Glutamatergic neuron (in vitro differentiated cells): ENCODE data around the gene DEFB129. TPM values are rescaled to one million over a fixed set of nuclear protein-coding genes. Genes with fewer than 3 reads are reported as not detected.
"Not testable (repeated sequence)": the region's sequence is repeated elsewhere in the genome, so short reads cannot be mapped to it uniquely, and the experiment has no call there.

Source experiments
- DNase-seq: peaks from one replicate; pipeline ENCODE4 v3.0.0; 2022
- H3K27ac Mint-ChIP-seq: one replicate; pipeline ENCODE4 v1.8.0; 2020; ENCODE audit warnings: mild to moderate bottlenecking, mixed read lengths, inconsistent platforms; ENCODE audit not compliant: unreplicated experiment
- H3K27me3 Mint-ChIP-seq: one replicate; pipeline ENCODE4 v1.8.0; 2020; ENCODE audit warnings: mild to moderate bottlenecking, moderate library complexity, mixed read lengths, inconsistent platforms; ENCODE audit not compliant: unreplicated experiment
- H3K36me3 Mint-ChIP-seq: one replicate; pipeline ENCODE4 v1.8.0; 2020; ENCODE audit warnings: mild to moderate bottlenecking, mixed read lengths, inconsistent platforms; ENCODE audit not compliant: unreplicated experiment
- H3K4me1 Mint-ChIP-seq: one replicate; pipeline ENCODE4 v1.8.0; 2020; ENCODE audit warnings: mild to moderate bottlenecking, low read depth, mixed read lengths, inconsistent platforms; ENCODE audit not compliant: unreplicated experiment
- H3K4me3 Mint-ChIP-seq: one replicate; pipeline ENCODE4 v1.8.0; 2020; ENCODE audit warnings: mild to moderate bottlenecking, mixed read lengths, inconsistent platforms; ENCODE audit not compliant: unreplicated experiment
- H3K9me3 Mint-ChIP-seq: one replicate; pipeline ENCODE4 v1.8.0; 2020; ENCODE audit warnings: mild to moderate bottlenecking, moderate library complexity, mixed read lengths, inconsistent platforms; ENCODE audit not compliant: unreplicated experiment
- CTCF ChIP-seq: fragments of 200-600 bp; sonication (generic); IDR thresholded peaks from one replicate; pipeline ENCODE4 v1.5.0; 2021; ENCODE audit not compliant: partially characterized antibody, unreplicated experiment
- total RNA-seq: library from RNA; stranded (reverse); fragmentation: NEBNext Ultra II Directional; extraction: Animal tissue kit (Norgen Biotek cat#: 25700); gene quantifications from one replicate; pipeline ENCODE4 v1.2.1, GENCODE V29; 2021; ENCODE audit not compliant: unreplicated experiment

Gene DEFB129
- total RNA-seq, 1 donor from 2014 or later: not detected

DNA sequence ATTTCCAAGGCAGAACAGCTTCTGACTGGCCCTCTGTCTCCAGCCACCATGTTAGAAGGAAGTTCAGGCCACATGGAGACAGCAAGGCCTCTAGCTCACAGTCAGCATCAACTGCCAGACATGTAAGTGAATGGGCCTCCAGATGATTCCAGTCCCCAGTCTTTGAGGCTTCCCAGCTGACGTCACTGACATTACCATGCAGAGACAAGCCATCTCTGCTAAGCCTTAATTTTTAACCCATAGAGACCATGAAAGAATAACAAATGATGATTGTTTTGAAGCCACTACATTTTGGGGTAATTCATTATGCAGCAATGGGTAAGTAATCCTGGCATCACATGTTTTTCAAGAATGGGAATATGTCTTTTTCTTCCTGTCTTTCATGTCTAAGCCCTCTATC is 11.3 kb upstream of the DEFB129 start:
- no peaks in the 10 kb centered on the region for H3K9me3 Mint-ChIP-seq
- H3K27me3 Mint-ChIP-seq: peaks cover 15% of the 10 kb centered on the region
- no peaks in the 10 kb centered on the region for H3K4me1 Mint-ChIP-seq
- no peak for DNase-seq
- no peak overlapping the region for H3K27ac Mint-ChIP-seq
- no peaks in the 10 kb centered on the region for H3K36me3 Mint-ChIP-seq
- H3K4me3 Mint-ChIP-seq: no peak overlapping the region
- no peak for TF ChIP-seq CTCF

- Mint-ChIP-seq H3K4me3 (no peak overlapping the region), H3K27me3 (peaks cover 14% of the 10 kb centered on the region), H3K27ac (no peak overlapping the region), H3K36me3 (no peaks in the 10 kb centered on the region), H3K9me3 (no peaks in the 10 kb centered on the region), H3K4me1 (no peaks in the 10 kb centered on the region)
- DNase-seq: no peak
- no peak for TF ChIP-seq CTCF
Measured at GRCh38 chr20:217266-217665, 9.8 kb upstream of the DEFB129 start.

DNA sequence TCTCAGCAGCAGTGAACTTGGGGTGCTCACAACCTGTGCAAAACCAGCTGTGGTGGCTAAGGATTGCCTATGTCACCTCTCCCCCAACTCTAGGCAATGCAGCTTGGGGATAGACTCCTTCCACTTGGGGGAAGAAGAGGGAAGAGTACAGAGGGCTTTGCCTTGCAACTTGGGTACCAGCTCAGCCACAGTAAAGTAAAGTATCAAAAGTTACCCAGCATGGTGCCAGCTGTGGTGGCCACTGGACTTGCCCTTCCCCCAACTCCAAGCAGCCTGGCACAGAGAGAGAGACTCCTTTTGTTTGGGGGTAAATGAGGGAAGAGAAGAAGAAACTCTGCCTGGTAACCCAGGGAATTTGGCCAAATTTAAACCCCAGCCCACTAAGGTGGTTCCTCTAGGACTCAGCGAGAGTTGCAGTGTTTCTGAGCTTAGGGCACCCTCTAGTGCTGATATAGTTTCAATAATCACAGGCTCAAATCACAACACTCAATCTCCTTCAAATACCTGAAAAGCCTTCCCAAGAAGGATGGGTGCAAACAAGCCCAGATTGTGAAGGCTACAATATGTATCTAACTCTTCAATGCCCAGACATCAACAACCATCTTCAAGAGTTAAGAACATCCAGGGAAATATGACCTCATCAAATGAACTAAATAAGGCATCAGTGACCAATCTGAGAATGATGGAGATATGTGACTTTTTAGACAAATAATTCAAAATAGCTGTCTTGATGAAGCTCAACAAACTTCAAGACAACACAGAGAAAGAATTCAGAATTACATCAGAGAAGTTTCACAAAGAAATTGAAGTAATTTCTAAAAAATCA is 7.6 kb upstream of the DEFB129 start:
- H3K4me3 Mint-ChIP-seq: no peak overlapping the region
- H3K27ac Mint-ChIP-seq: no peak overlapping the region
- no peak for DNase-seq
- H3K36me3 Mint-ChIP-seq: no peaks in the 10 kb centered on the region
- no peaks in the 10 kb centered on the region for H3K4me1 Mint-ChIP-seq
- H3K9me3 Mint-ChIP-seq: no peaks in the 10 kb centered on the region
- peaks cover 5% of the 10 kb centered on the region for H3K27me3 Mint-ChIP-seq
- no peak for TF ChIP-seq CTCF

DNA sequence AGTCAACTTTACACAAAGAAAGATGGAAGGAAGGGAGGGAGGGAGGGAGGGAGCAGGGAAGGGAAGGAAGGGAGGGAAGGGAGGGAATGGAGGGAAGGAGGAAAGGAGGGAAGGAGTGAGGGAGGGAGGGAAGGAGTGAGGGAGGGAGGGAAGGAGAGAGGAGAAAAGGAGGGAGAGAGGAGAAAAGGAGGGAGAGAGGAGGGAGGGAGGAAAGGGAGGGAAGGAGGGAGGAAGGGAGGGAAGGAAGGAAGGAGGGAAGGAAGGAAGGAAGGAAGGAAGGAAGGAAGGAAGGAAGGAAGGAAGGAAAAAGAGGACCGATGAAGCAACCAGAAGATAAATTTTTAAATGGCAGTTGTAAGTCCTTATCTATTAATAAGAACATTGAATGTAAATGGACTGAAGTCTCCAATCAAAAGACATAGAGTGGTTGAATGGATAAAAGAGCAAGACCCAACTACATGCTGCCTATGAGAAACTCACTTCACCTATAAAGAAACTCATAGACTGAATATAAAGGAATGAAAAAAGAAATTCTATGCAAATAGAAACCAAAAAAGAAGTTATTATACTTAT is 5.7 kb upstream of the DEFB129 start:
- Mint-ChIP-seq H3K27me3 (peaks cover 5% of the 10 kb centered on the region), H3K27ac (no peak overlapping the region)
- no peak for TF ChIP-seq CTCF

DNA sequence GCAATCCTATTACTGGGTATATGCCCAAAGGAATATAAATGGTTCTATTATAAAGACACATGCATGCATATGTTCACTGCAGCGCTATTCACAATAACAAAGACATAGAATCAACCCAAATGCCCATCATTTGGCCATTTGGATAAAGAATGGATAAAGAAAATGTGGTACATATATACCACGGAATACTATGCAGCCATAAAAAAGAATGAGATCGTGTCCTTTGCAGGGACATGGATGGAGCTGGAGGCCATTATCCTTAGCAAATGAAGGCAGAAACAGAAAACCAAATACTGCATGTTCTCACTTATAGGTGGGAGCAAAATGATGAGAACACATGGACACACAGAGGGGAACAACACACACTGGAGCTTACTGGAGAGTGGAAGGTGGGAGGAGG is 1.2 kb upstream of the DEFB129 start:
- H3K4me1 Mint-ChIP-seq, DNase-seq, H3K36me3 Mint-ChIP-seq, H3K9me3 Mint-ChIP-seq, H3K27me3 Mint-ChIP-seq, H3K27ac Mint-ChIP-seq, H3K4me3 Mint-ChIP-seq: not testable (repeated sequence)

More for the DNA sequence above, 5.7 kb upstream of the DEFB129 start:
- no peak for DNase-seq
- H3K4me3 Mint-ChIP-seq: no peak overlapping the region
- no peaks in the 10 kb centered on the region for H3K4me1 Mint-ChIP-seq
- H3K36me3 Mint-ChIP-seq: no peaks in the 10 kb centered on the region
- H3K9me3 Mint-ChIP-seq: no peaks in the 10 kb centered on the region
